ENCODE data around the gene HNRNPA3. TPM values are rescaled to one million over a fixed set of nuclear protein-coding genes. Genes with fewer than 3 reads are reported as not detected.

The HNRNPA3 gene
- total RNA-seq, 2 experiments from 2014 or later: 68.2 to 450 TPM

- TF ChIP-seq CTCF (conservative IDR thresholded peaks at IDR 0.05; ENCODE audit: low read length) (no peak), EZH2phosphoT487 (IDR thresholded peaks at IDR 0.05; ENCODE audit: borderline replicate concordance, low read depth, low read length) (no peak)
- Histone ChIP-seq H3K27ac (ENCODE audit: low read depth, low read length, poor library complexity, severe bottlenecking) (no peak overlapping the region), H3K4me1 (ENCODE audit: insufficient read depth, low read length, poor library complexity, severe bottlenecking) (no peaks in the 10 kb centered on the region), H3K4me2 (ENCODE audit: low read length) (no peak overlapping the region), H4K20me1 (ENCODE audit: insufficient read depth, low read length) (no peaks in the 10 kb centered on the region), H3K9me2 (ENCODE audit: insufficient read depth, low read length) (no peaks in the 10 kb centered on the region), H2AFZ (ENCODE audit: low read length) (no peak overlapping the region), H3K36me3 (ENCODE audit: insufficient read depth, low read length) (no peaks in the 10 kb centered on the region), H3K79me2 (ENCODE audit: insufficient read depth, low read depth, low read length) (no peaks in the 10 kb centered on the region), H3K4me3 (ENCODE audit: low read depth, low read length, poor library complexity, severe bottlenecking) (no peak overlapping the region), H3K9me3 (ENCODE audit: low read length) (no peaks in the 10 kb centered on the region)
- BruUV-seq (replicated peaks): no TSS peak
- ChIA-PET CTCF (ENCODE audit: unreplicated experiment) (no interaction called here), POLR2A (no interaction called here)
- DNase-seq (ENCODE audit: low spot score): no peak
- intact Hi-C loops (cut with micrococcal nuclease; ENCODE audit: unreplicated experiment): no loop called here
These were observed 24.8 kb upstream of the HNRNPA3 start for GRCh38 chr2:177187631-177188312.

GRCh38 chr2:177188482-177189469 lies 23.8 kb upstream of the HNRNPA3 start:
- no peaks in the 10 kb centered on the region for H3K79me2 ChIP-seq (ENCODE audit: insufficient read depth, low read depth, low read length)
- CTCF ChIA-PET (ENCODE audit: unreplicated experiment): no interaction called here
- no peaks in the 10 kb centered on the region for H4K20me1 ChIP-seq (ENCODE audit: insufficient read depth, low read length)
- no peaks in the 10 kb centered on the region for H3K36me3 ChIP-seq (ENCODE audit: insufficient read depth, low read length)
- no peaks in the 10 kb centered on the region for H3K4me1 ChIP-seq (ENCODE audit: insufficient read depth, low read length, poor library complexity, severe bottlenecking)
- POLR2A ChIA-PET: interaction anchor here (0.7 kb wide), 2 partner anchors 23 to 25 kb away, joined by 3 read pairs; no protein-coding TSS in a partner anchor
- H3K4me2 ChIP-seq (ENCODE audit: low read length): no peak overlapping the region
- no peak overlapping the region for H3K27ac ChIP-seq (ENCODE audit: low read depth, low read length, poor library complexity, severe bottlenecking)
- intact Hi-C loops (cut with micrococcal nuclease; ENCODE audit: unreplicated experiment): no loop called here
- no TSS peak for BruUV-seq (replicated peaks)
- no peak for TF ChIP-seq EZH2phosphoT487 (IDR thresholded peaks at IDR 0.05; ENCODE audit: borderline replicate concordance, low read depth, low read length)
- no peak for TF ChIP-seq CTCF (conservative IDR thresholded peaks at IDR 0.05; ENCODE audit: low read length)
- no peak for DNase-seq (ENCODE audit: low spot score)
- H2AFZ ChIP-seq (ENCODE audit: low read length): no peak overlapping the region
- no peak overlapping the region for H3K4me3 ChIP-seq (ENCODE audit: low read depth, low read length, poor library complexity, severe bottlenecking)
- H3K9me2 ChIP-seq (ENCODE audit: insufficient read depth, low read length): no peaks in the 10 kb centered on the region
- H3K9me3 ChIP-seq (ENCODE audit: low read length): no peaks in the 10 kb centered on the region

Data from OCI-LY7 (cell line).